ENCODE measurements around the gene ENDOD1.

DNA sequence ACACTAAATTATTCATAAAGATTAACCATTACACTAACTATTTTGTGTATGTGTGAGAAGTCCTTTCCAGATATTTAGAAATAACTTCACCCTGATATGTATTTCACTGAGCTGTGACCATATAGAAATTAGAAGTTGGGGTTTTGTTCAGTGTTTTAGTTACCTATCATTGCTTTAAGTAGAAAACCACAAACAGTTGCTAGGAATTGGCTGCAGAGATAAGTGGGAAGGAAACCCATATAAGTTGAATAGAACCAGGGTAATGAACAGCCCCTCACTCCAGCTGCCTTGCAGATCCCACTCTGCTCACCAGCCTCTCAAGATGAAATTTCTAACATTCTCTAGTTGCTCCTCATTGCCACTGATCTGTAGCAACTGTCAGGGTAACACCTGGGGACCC, 12.7 kb upstream of the ENDOD1 start:
- TF ChIP-seq CTCF (IDR thresholded peaks at IDR 0.05) (no peak), EP300 (IDR thresholded peaks at IDR 0.05) (no peak), POLR2A (IDR thresholded peaks at IDR 0.05) (no peak)

Data from sigmoid colon (tissue), 4 donors.